ENCODE results near the gene PIGN.

Gene PIGN

DNA sequence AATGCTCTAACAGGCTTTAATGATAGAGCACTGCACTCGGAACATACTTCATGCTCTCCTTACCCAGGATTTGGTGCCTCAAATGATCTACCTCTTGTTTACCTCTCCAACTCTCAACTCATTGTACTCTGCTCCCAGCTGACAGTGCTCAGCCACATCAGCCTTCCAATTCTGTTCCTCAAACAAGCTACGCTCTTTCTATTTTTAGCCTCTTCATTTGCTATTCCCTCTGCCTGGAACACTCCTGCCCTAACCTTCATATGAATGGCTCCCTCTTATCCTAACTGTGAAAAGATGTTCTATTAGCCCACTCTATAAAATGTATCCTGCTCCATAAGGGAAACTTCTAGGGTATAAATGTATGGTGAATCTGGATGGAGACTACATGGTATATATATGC lies 42.5 kb downstream of the PIGN start:
- TF ChIP-seq POLR2A (IDR thresholded peaks at IDR 0.05; ENCODE audit: low read depth, low read length) = no peak
- no peak for TF ChIP-seq POLR2AphosphoS5 (IDR thresholded peaks at IDR 0.05; ENCODE audit: low read depth, low read length)
- no peak for TF ChIP-seq TAF1 (IDR thresholded peaks at IDR 0.05; ENCODE audit: borderline replicate concordance, low read depth, low read length)
- no peak for FAIRE-seq
- no peak for DNase-seq (ENCODE audit: insufficient read length)

DNA sequence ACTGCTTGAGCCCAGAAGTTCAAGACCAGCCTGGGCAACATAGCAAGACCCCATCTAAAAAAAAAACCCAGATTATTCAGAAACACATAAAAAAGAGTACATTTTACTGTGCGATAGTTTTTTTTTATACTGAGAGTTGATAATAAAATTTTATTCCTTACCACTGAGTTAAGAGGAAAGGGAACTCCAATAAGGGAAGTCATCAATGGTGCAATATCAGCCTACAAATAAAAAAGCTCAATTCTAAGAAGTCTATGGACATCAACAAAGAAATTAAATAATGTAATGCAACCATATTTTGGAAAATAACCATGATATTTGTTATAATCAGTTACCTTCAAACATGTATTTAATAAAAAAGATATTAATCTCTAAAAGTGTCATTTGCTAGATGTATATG lies 46.6 kb downstream of the PIGN start:
- no peak for DNase-seq (ENCODE audit: insufficient read length)
- TF ChIP-seq TAF1 (IDR thresholded peaks at IDR 0.05; ENCODE audit: borderline replicate concordance, low read depth, low read length) (no peak), POLR2A (IDR thresholded peaks at IDR 0.05; ENCODE audit: low read depth, low read length) (no peak), POLR2AphosphoS5 (IDR thresholded peaks at IDR 0.05; ENCODE audit: low read depth, low read length) (no peak)
- FAIRE-seq = no peak

DNA sequence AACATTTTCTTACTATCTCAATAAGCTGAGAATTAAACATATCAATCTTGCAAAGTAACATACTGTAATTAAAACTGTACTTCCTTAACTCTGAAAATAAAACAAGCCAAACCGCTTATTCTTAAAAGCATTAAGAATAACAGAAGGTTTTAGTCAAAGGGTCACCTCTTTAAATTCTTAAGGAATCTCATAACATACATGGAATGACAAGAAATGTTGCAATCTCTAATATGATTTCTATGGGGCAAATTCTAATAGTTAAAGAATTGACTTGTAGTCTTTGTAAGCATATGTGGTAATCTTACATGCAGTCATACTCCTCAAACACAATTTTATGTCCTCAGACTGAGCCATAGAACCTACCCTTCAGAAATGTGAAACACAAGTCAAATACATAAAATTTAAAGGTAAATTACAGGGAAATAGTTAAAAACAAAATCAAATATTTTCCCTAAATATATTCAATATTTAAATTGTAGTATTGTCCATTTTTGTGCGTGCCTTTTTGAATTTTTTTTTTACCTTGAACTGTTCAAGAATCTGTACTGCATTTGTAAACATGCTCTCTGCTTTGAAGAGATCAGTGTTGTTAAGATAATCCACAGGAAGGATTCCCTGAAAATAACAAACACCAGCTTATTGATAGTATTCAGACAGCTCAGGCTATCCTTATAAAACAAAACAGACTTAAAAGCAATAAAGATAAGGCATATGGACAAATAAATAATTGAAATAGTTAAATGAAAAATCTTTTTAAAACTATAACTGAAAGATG lies 48.2 kb downstream of the PIGN start:
- TF ChIP-seq POLR2A (IDR thresholded peaks at IDR 0.05; ENCODE audit: low read depth, low read length) (no peak), TAF1 (IDR thresholded peaks at IDR 0.05; ENCODE audit: borderline replicate concordance, low read depth, low read length) (no peak), POLR2AphosphoS5 (IDR thresholded peaks at IDR 0.05; ENCODE audit: low read depth, low read length) (no peak)
- FAIRE-seq (no peak), DNase-seq (ENCODE audit: insufficient read length) (no peak)

DNA sequence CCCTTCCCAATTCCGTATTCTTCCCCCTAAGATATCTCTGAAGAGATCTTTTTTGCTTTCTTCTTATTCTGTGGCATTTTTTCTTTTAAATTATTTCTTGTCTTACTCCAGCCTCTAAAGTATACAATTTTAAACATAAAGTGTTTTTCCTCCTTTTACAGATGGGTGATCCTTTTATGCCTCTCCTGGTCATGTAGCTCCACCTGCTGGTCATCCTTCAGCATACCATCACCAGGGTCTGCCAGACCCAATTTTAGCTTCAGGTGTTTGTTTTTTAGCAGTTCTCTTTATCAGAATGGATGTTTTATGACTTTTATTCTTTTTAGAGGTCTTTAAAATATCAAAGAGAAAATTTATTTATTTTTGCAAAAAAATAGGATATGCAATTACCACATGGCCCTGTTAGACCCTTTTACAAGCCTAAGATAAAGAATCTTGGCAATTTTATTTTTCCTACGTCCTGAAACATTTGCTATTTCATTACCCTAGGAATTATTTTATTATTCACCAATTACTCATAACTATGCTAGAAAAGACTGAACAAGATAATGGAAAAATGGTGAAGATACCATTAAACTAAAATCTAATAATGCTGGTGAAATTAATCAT lies 55.5 kb downstream of the PIGN start:
- TF ChIP-seq POLR2A (IDR thresholded peaks at IDR 0.05; ENCODE audit: low read depth, low read length) = no peak
- TF ChIP-seq TAF1 (IDR thresholded peaks at IDR 0.05; ENCODE audit: borderline replicate concordance, low read depth, low read length) = no peak
- TF ChIP-seq POLR2AphosphoS5 (IDR thresholded peaks at IDR 0.05; ENCODE audit: low read depth, low read length) = no peak
- DNase-seq (ENCODE audit: insufficient read length) (peak; percentile 1), FAIRE-seq (peak; percentile 71)

DNA sequence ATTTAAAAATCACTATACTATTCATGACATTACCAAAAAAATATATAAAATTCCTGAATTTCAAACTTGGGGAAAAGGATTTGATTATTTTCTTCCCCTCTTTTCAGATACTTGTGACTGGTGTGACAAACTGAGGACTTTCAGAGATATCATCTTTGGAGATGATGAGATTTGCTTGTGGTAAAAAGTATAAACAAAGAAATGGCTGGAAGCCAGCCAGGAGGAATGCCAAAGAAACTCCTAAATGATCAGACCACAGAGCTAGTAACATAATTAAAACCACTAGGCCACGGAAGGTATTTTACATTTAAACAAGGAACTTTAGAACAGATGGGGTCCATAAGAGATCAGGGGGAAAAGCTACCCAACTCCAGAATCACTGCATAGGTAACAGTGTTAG lies 58.7 kb downstream of the PIGN start:
- no peak for TF ChIP-seq POLR2A (IDR thresholded peaks at IDR 0.05; ENCODE audit: low read depth, low read length)
- no peak for TF ChIP-seq POLR2AphosphoS5 (IDR thresholded peaks at IDR 0.05; ENCODE audit: low read depth, low read length)
- no peak for TF ChIP-seq TAF1 (IDR thresholded peaks at IDR 0.05; ENCODE audit: borderline replicate concordance, low read depth, low read length)
- DNase-seq (ENCODE audit: insufficient read length) (no peak), FAIRE-seq (no peak)

DNA sequence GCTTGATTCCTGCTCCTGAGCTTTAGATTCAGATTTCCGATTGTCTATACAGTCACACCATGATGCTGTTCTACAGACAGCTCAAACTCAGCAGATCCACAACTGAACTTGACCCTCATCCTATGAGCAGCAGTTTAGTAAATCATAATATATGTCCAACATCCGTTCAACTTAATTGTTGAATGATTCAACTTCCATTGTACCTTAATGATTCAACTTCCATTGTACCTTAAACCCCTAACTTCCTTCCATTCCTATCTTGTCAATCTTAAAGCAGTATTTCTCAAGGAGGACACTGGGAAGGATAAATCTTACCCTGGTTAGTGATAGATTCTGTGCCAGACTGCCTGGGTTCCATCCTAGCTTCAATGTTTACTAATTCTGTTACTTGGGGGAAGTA lies 60.1 kb downstream of the PIGN start:
- peak; percentile 69 for FAIRE-seq
- TF ChIP-seq TAF1 (IDR thresholded peaks at IDR 0.05; ENCODE audit: borderline replicate concordance, low read depth, low read length) (no peak), POLR2A (IDR thresholded peaks at IDR 0.05; ENCODE audit: low read depth, low read length) (no peak), POLR2AphosphoS5 (IDR thresholded peaks at IDR 0.05; ENCODE audit: low read depth, low read length) (no peak)

DNA sequence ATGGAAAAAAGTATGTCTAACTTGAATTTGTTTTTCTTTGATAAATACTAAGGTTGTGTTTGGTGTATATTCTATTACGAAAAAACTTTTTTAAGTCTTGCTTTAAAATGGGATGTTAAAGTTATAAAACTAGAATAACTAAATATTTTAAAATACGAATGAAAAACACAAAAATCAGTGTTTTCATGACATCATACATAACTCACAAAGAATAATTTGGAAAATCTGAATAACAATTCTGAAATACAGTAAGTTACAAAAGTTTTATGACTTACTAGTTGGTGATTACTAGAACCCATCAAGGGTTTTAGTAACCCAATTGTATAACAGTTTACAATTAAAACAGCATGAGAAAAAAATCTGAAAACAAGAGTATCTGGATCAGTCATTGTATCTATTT lies 61.2 kb downstream of the PIGN start:
- TF ChIP-seq POLR2AphosphoS5 (IDR thresholded peaks at IDR 0.05; ENCODE audit: low read depth, low read length) = no peak
- TF ChIP-seq TAF1 (IDR thresholded peaks at IDR 0.05; ENCODE audit: borderline replicate concordance, low read depth, low read length) = no peak
- TF ChIP-seq POLR2A (IDR thresholded peaks at IDR 0.05; ENCODE audit: low read depth, low read length) = no peak
- no peak for FAIRE-seq
- no peak for DNase-seq (ENCODE audit: insufficient read length)

More for the DNA sequence above, 60.1 kb downstream of the PIGN start:
- no peak for DNase-seq (ENCODE audit: insufficient read length)

DNA sequence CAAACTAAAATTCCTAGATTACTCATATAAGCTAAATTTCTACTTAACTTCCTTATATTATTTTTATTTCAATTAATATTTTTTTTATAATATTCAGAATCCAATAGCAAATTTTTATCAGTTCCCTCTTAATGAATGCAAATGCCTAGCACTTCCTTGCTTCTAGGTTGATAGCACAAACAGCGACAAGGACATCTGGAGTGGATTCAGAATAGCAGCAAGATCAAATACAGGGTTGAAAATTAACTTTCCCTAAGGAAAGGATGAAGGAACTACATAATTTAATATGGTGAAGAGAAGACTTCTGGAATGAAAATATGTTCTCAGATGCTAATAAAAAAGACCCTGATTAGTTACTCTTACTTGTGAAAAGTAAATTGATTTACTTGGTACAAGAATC lies 64.5 kb downstream of the PIGN start:
- DNase-seq (ENCODE audit: insufficient read length) (no peak), FAIRE-seq (no peak)
- TF ChIP-seq POLR2AphosphoS5 (IDR thresholded peaks at IDR 0.05; ENCODE audit: low read depth, low read length) = no peak
- TF ChIP-seq POLR2A (IDR thresholded peaks at IDR 0.05; ENCODE audit: low read depth, low read length) = no peak
- TF ChIP-seq TAF1 (IDR thresholded peaks at IDR 0.05; ENCODE audit: borderline replicate concordance, low read depth, low read length) = no peak

DNA sequence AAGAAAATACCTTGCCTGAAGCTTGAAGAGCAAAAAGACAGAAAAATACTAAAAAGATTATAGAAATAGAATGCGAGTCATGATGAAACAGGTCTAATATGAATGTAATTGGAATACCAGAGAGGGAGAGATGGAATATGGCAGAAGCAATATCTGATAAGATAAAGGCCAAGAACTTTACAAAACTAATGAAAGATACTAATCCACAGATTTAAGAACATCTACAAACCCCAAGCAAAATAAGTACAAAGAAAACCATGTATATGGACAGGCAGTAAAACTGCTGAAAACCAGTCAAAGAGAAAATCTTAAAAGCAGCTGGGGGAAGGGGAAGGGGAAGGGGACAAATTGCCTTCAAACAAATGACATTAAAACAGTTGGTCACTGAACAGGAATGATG lies 67.0 kb downstream of the PIGN start:
- DNase-seq (ENCODE audit: insufficient read length) (no peak), FAIRE-seq (no peak)
- TF ChIP-seq TAF1 (IDR thresholded peaks at IDR 0.05; ENCODE audit: borderline replicate concordance, low read depth, low read length) (no peak), POLR2A (IDR thresholded peaks at IDR 0.05; ENCODE audit: low read depth, low read length) (no peak), POLR2AphosphoS5 (IDR thresholded peaks at IDR 0.05; ENCODE audit: low read depth, low read length) (no peak)

DNA sequence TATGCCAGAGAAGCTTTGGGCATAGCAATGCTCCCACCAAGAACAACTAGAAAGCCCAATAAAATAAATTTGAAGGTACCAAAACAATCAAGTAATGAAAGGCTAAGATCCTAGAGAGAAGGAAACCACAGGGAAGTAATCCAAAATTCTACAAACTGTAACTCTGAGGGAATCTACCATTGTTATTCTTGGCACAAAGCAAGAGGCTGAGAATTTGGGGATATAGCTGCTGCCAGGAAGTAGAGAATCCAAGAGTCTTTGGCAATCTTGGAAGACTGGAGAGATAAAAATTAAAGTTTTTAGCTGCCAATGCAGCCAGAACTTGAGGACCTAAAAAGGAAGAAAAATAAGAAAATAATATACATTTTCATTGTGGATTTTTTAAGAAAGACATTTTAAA lies 68.5 kb downstream of the PIGN start:
- no peak for DNase-seq (ENCODE audit: insufficient read length)
- TF ChIP-seq POLR2A (IDR thresholded peaks at IDR 0.05; ENCODE audit: low read depth, low read length) (no peak), POLR2AphosphoS5 (IDR thresholded peaks at IDR 0.05; ENCODE audit: low read depth, low read length) (no peak), TAF1 (IDR thresholded peaks at IDR 0.05; ENCODE audit: borderline replicate concordance, low read depth, low read length) (no peak)
- FAIRE-seq = no peak

DNA sequence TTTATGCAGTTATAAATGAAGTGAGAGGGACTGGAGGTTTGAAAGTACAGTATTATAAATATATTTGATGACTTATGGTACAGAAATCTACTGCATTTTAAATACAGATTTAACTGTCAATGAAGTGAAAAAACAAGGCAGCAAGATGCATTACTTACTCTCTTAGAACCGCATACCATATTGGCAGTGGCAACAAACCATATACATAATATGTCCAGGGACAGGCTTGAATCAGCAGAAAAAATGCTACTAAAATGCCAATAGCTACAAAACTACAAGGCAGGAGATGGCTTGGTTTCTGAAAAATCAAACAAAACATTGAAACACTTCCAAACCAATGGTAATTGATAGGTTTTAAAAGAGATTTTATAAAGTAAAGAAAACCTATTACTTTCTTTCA lies 77.2 kb downstream of the PIGN start:
- TF ChIP-seq TAF1 (IDR thresholded peaks at IDR 0.05; ENCODE audit: borderline replicate concordance, low read depth, low read length) (no peak), POLR2A (IDR thresholded peaks at IDR 0.05; ENCODE audit: low read depth, low read length) (no peak), POLR2AphosphoS5 (IDR thresholded peaks at IDR 0.05; ENCODE audit: low read depth, low read length) (no peak)
- FAIRE-seq = peak; percentile 50
- no peak for DNase-seq (ENCODE audit: insufficient read length)

DNA sequence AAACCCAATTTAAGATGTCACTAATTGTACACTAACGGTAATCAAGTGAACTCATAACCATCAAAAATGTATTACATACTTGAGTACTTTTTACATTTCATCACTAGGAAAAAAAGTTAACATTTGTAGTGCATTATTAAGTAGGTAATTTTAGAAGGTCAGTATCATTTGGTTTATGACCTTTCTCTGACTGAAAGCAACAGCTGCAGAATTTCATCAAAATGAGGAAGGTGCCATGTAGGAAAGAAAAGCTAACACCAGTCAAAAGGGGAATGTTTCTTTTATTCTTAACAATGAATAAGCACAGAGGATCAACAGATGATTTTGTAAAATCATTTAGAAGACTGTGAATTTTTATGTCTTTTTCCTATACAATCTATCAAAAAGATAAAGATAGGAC lies 79.0 kb downstream of the PIGN start:
- TF ChIP-seq POLR2AphosphoS5 (IDR thresholded peaks at IDR 0.05; ENCODE audit: low read depth, low read length) = no peak
- no peak for TF ChIP-seq TAF1 (IDR thresholded peaks at IDR 0.05; ENCODE audit: borderline replicate concordance, low read depth, low read length)
- no peak for TF ChIP-seq POLR2A (IDR thresholded peaks at IDR 0.05; ENCODE audit: low read depth, low read length)
- no peak for FAIRE-seq
- DNase-seq (ENCODE audit: insufficient read length) = no peak

All from GM12892 (cell line).